Measurements from ENCODE around the gene USP28. TPM values are rescaled to one million over a fixed set of nuclear protein-coding genes. Genes with fewer than 3 reads are reported as not detected.
"Not testable (repeated sequence)": the region's sequence is repeated elsewhere in the genome, so short reads cannot be mapped to it uniquely, and the experiment has no call there.

Gene USP28
- total RNA-seq, 4 donors from 2014 or later: 7.8 to 64.4 (median 20.6) TPM

- peaks cover 0 to 73% (median 3%) of the 10 kb centered on the region in 3 donors for H3K36me3 ChIP-seq
- TF ChIP-seq CTCF (IDR thresholded peaks at IDR 0.05): no peak
- no peak for TF ChIP-seq POLR2A (IDR thresholded peaks at IDR 0.05)
- H3K4me3 ChIP-seq: no peak overlapping the region
These were observed 69.7 kb downstream of the USP28 start for GRCh38 chr11:113805640-113806039.

GRCh38 chr11:113802621-113803020, 72.8 kb downstream of the USP28 start:
- Histone ChIP-seq H3K27ac (no peak overlapping the region), H3K27me3 (no peaks in the 10 kb centered on the region), H3K9me3 (no peaks in the 10 kb centered on the region), H3K4me1 (no peaks in the 10 kb centered on the region), H3K36me3 (peaks cover 0 to 70% (median under 1%) of the 10 kb centered on the region in 3 donors), H3K4me3 (no peak overlapping the region)
- DNase-seq: no peak
- no peak for TF ChIP-seq CTCF (IDR thresholded peaks at IDR 0.05)
- TF ChIP-seq POLR2A (IDR thresholded peaks at IDR 0.05): no peak

More at GRCh38 chr11:113805640-113806039, 69.7 kb downstream of the USP28 start:
- H3K4me1 ChIP-seq: no peaks in the 10 kb centered on the region
- no peaks in the 10 kb centered on the region for H3K27me3 ChIP-seq
- DNase-seq: no peak
- H3K27ac ChIP-seq: no peak overlapping the region
- no peaks in the 10 kb centered on the region for H3K9me3 ChIP-seq

- H3K27ac ChIP-seq: no peak overlapping the region
These were observed 78.6 kb downstream of the USP28 start for GRCh38 chr11:113796663-113797259.

GRCh38 chr11:113789675-113790320, 85.6 kb downstream of the USP28 start:
- no peak overlapping the region for H3K4me3 ChIP-seq
- no peaks in the 10 kb centered on the region for H3K36me3 ChIP-seq
- H3K27me3 ChIP-seq: no peaks in the 10 kb centered on the region
- H3K9me3 ChIP-seq: no peaks in the 10 kb centered on the region
- no peak overlapping the region for H3K27ac ChIP-seq
- H3K4me1 ChIP-seq: no peaks in the 10 kb centered on the region
- TF ChIP-seq POLR2A (IDR thresholded peaks at IDR 0.05): no peak
- no peak for TF ChIP-seq CTCF (IDR thresholded peaks at IDR 0.05)
- no peak for DNase-seq

More at GRCh38 chr11:113796663-113797259, 78.6 kb downstream of the USP28 start:
- no peak for DNase-seq
- Histone ChIP-seq H3K4me1 (no peaks in the 10 kb centered on the region), H3K36me3 (peaks cover 0 to 27% (median 0%) of the 10 kb centered on the region in 3 donors), H3K27me3 (no peaks in the 10 kb centered on the region), H3K9me3 (no peaks in the 10 kb centered on the region), H3K4me3 (no peak overlapping the region)
- peak; percentile 24 to 59 (median 50) for TF ChIP-seq CTCF (IDR thresholded peaks at IDR 0.05)
- no peak for TF ChIP-seq POLR2A (IDR thresholded peaks at IDR 0.05)

- not testable (repeated sequence) for DNase-seq, H3K27me3 ChIP-seq, H3K4me1 ChIP-seq, H3K9me3 ChIP-seq, H3K4me3 ChIP-seq, H3K27ac ChIP-seq, H3K36me3 ChIP-seq
These were observed 86.4 kb downstream of the USP28 start for GRCh38 chr11:113789016-113789415.

GRCh38 chr11:113782134-113782533, 93.2 kb downstream of the USP28 start:
- Histone ChIP-seq H3K36me3 (no peaks in the 10 kb centered on the region), H3K27me3 (no peaks in the 10 kb centered on the region), H3K27ac (no peak overlapping the region), H3K9me3 (no peaks in the 10 kb centered on the region), H3K4me3 (no peak overlapping the region), H3K4me1 (no peaks in the 10 kb centered on the region)
- TF ChIP-seq POLR2A (IDR thresholded peaks at IDR 0.05) (no peak), CTCF (IDR thresholded peaks at IDR 0.05) (no peak)
- no peak for DNase-seq

Data from Peyer's patch (tissue), 4 donors.